SU-DHL-6 (cell line): ENCODE data around the gene ANKK1.

Experiments used
- H2AFZ ChIP-seq: fragments of 200-600 bp; sonication (generic); 2 replicates; pipeline ENCODE4 v1.6.1; 2014; ENCODE audit warnings: low read depth, mild to moderate bottlenecking, moderate library complexity, mixed read lengths, antibody characterized with exemption, low read length; ENCODE audit not compliant: severe bottlenecking
- H3F3A ChIP-seq: fragments of 200-600 bp; shearing (Covaris generic); 2 replicates; pipeline ENCODE4 v1.6.0; 2016; ENCODE audit warnings: antibody characterized with exemption, mild to moderate bottlenecking; ENCODE audit not compliant: insufficient read depth
- H3K27ac ChIP-seq: fragments of 200-600 bp; sonication (generic); 2 replicates; pipeline ENCODE4 v1.5.1; 2016; ENCODE audit warnings: low read depth, mild to moderate bottlenecking, low read length, moderate library complexity, mixed read lengths
- H3K27me3 ChIP-seq: fragments of 200-600 bp; sonication (generic), shearing (Covaris generic); 2 replicates; pipeline ENCODE4 v1.6.0; 2014; ENCODE audit warnings: mild to moderate bottlenecking, low read length
- H3K36me3 ChIP-seq: fragments of 200-600 bp; sonication (generic); 2 replicates; pipeline ENCODE4 v1.6.1; 2014; ENCODE audit warnings: mild to moderate bottlenecking, low read length, mixed read lengths
- H3K4me2 ChIP-seq: fragments of 300-600, 200-600 bp; shearing (Covaris generic), sonication (generic); 2 replicates; pipeline ENCODE4 v1.6.0; 2014; ENCODE audit warnings: low read length, low read depth, mild to moderate bottlenecking; ENCODE audit not compliant: poor library complexity, severe bottlenecking
- H3K4me3 ChIP-seq: fragments of 200-600 bp; sonication (generic); 2 replicates; pipeline ENCODE4 v1.5.1; 2014; ENCODE audit warnings: antibody characterized with exemption, low read length, mild to moderate bottlenecking, mixed read lengths; ENCODE audit not compliant: insufficient read depth, poor library complexity, severe bottlenecking
- H3K79me2 ChIP-seq: fragments of 200-600 bp; sonication (generic); 2 replicates; pipeline ENCODE4 v1.6.1; 2014; ENCODE audit warnings: mild to moderate bottlenecking, low read length, moderate library complexity; ENCODE audit not compliant: insufficient read depth
- H3K9ac ChIP-seq: fragments of 200-600 bp; sonication (generic); 2 replicates; pipeline ENCODE4 v1.7.0; 2014; ENCODE audit warnings: mild to moderate bottlenecking, low read length
- H3K9me2 ChIP-seq: fragments of 200-600 bp; sonication (generic); replicated peaks from 2 replicates; pipeline ENCODE4 v1.6.1; 2014; ENCODE audit warnings: low read length; ENCODE audit not compliant: insufficient read depth
- H3K9me3 ChIP-seq: fragments of 200-600 bp; sonication (generic); 2 replicates; pipeline ENCODE4 v1.6.1; 2014; ENCODE audit warnings: low read length, mixed read lengths; ENCODE audit not compliant: insufficient read depth
- H4K20me1 ChIP-seq: fragments of 200-600 bp; sonication (generic); 2 replicates; pipeline ENCODE4 v1.6.1; 2014; ENCODE audit warnings: low read depth, mild to moderate bottlenecking, antibody characterized with exemption, low read length, moderate library complexity, mixed read lengths
- CTCF ChIP-seq: fragments of 200-600 bp; sonication (generic); IDR thresholded peaks from one replicate; pipeline ENCODE4 v1.5.1; 2017; ENCODE audit warnings: antibody characterized with exemption, mild to moderate bottlenecking, low read length, moderate library complexity; ENCODE audit not compliant: insufficient read depth, poor library complexity, severe bottlenecking
- EZH2phosphoT487 ChIP-seq: fragments of 200-600 bp; sonication (generic), shearing (Covaris generic); conservative IDR thresholded peaks from 2 replicates; pipeline ENCODE4 v1.6.1; 2018; ENCODE audit warnings: mild to moderate bottlenecking, antibody characterized with exemption, low read length, moderate library complexity, mixed read lengths

ANKK1 gene

GRCh38 chr11:113393501-113393985 is 6.0 kb downstream of the ANKK1 start:
- no peaks in the 10 kb centered on the region for H3K36me3 ChIP-seq
- no peaks in the 10 kb centered on the region for H4K20me1 ChIP-seq
- no peak overlapping the region for H3K4me3 ChIP-seq
- no peak overlapping the region for H2AFZ ChIP-seq
- H3K9me3 ChIP-seq, result no peaks in the 10 kb centered on the region
- no peaks in the 10 kb centered on the region for H3F3A ChIP-seq
- no peaks in the 10 kb centered on the region for H3K27me3 ChIP-seq
- no peak overlapping the region for H3K27ac ChIP-seq
- TF ChIP-seq CTCF (no peak), EZH2phosphoT487 (no peak)
- no peaks in the 10 kb centered on the region for H3K79me2 ChIP-seq
- no peak overlapping the region for H3K4me2 ChIP-seq
- H3K9ac ChIP-seq, result no peak overlapping the region
- H3K9me2 ChIP-seq, result no peaks in the 10 kb centered on the region

DNA sequence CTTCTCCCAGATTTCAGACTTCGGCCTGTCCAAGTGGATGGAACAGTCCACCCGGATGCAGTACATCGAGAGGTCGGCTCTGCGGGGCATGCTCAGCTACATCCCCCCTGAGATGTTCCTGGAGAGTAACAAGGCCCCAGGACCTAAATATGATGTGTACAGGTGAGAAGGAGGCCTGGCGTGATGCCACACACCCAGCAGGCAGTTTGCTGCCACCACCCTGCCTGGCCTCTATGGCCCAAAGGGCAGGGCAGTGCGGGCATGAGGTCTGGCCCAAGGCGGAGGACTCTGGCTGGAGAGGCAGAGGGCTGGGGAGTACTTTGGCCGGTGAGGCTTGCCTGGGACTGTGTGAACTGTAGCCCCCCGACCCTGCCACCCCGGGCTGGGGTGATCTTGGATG is 7.3 kb downstream of the ANKK1 start:
- Histone ChIP-seq H3K79me2 (no peaks in the 10 kb centered on the region), H3K36me3 (no peaks in the 10 kb centered on the region), H4K20me1 (no peaks in the 10 kb centered on the region), H3K27me3 (no peaks in the 10 kb centered on the region), H3K4me2 (no peak overlapping the region), H2AFZ (no peak overlapping the region), H3K4me3 (no peak overlapping the region), H3F3A (no peaks in the 10 kb centered on the region), H3K27ac (no peak overlapping the region), H3K9ac (no peak overlapping the region), H3K9me3 (no peaks in the 10 kb centered on the region), H3K9me2 (no peaks in the 10 kb centered on the region)
- TF ChIP-seq EZH2phosphoT487 (no peak), CTCF (no peak)

DNA sequence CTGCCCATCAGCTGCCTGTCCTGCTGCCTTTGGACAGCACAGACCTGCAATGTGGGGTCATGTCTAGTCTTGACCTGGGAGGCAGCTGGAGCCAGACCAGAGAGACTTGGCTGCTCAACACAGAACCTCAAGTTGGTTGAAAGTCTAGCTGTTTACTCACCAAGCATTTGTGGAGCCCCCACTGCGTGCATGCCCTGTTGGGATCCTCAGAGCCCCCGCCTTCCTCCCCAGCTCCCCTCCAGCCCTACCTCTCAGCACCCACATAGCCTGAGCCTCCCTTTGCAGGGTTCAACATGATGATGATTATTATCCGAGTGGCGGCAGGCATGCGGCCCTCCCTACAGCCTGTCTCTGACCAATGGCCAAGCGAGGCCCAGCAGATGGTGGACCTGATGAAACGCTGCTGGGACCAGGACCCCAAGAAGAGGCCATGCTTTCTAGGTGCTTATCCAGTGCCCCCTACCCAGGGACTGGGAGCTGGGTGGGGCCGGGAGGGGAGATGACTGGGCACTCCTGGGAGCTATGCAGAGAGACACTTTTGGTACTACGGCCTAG is 8.3 kb downstream of the ANKK1 start:
- Histone ChIP-seq H3K4me3 (no peak overlapping the region), H3K9me3 (no peaks in the 10 kb centered on the region), H3K36me3 (no peaks in the 10 kb centered on the region), H3K79me2 (no peaks in the 10 kb centered on the region), H3K27ac (no peak overlapping the region), H3F3A (no peaks in the 10 kb centered on the region), H2AFZ (no peak overlapping the region), H3K27me3 (no peaks in the 10 kb centered on the region), H3K9me2 (no peaks in the 10 kb centered on the region), H3K9ac (no peak overlapping the region), H4K20me1 (no peaks in the 10 kb centered on the region), H3K4me2 (no peak overlapping the region)
- TF ChIP-seq CTCF (no peak), EZH2phosphoT487 (no peak)
